ENCODE results near the gene SOX15.

DNA sequence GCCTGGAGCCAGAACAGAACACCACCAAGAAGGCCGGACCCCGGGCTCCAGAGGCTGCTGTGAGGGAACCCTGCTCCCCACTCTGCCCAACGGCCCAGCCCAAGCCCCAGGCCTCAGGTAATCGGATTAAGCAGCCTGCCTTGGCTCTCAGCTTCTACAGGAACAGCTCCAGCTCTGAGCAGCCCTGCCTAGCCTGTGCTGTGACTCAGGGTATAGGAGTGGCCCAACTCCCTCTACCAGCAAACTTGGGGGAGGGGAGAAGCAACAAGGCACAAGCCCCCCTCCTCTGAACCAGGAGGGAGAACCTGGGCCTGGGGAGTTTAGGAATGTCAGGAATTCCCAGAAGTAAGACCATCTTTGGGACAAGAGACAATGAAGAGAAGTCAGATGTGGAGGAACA is 849 bp upstream of the SOX15 start:
- no peak for TF ChIP-seq POLR2A (IDR thresholded peaks at IDR 0.05)
- TF ChIP-seq CTCF (IDR thresholded peaks at IDR 0.05) = no peak
